Mammary epithelial cell (primary cell): Measurements from ENCODE around the gene INPP5A.

Experiments
- EZH2 ChIP-seq: IDR thresholded peaks from 2 replicates; pipeline ENCODE4 v1.6.1; 2012; ENCODE audit warnings: low read length, inconsistent platforms, borderline replicate concordance
- TF ChIP-seq, protein P1 (sequence below), 2 donors: IDR thresholded peaks in 1 of 2; conservative IDR thresholded peaks in 1 of 2; 2 replicates each; pipeline ENCODE4 v1.5.1; 2011 to 2012; ENCODE audit warnings: inconsistent platforms in 2 of 2, low read length in 2 of 2, mild to moderate bottlenecking in 2 of 2, control low read depth in 1 of 2, low read depth in 1 of 2; ENCODE audit not compliant: insufficient read depth in 1 of 2; ENCODE audit errors: extremely low read depth in 1 of 2

DNA sequence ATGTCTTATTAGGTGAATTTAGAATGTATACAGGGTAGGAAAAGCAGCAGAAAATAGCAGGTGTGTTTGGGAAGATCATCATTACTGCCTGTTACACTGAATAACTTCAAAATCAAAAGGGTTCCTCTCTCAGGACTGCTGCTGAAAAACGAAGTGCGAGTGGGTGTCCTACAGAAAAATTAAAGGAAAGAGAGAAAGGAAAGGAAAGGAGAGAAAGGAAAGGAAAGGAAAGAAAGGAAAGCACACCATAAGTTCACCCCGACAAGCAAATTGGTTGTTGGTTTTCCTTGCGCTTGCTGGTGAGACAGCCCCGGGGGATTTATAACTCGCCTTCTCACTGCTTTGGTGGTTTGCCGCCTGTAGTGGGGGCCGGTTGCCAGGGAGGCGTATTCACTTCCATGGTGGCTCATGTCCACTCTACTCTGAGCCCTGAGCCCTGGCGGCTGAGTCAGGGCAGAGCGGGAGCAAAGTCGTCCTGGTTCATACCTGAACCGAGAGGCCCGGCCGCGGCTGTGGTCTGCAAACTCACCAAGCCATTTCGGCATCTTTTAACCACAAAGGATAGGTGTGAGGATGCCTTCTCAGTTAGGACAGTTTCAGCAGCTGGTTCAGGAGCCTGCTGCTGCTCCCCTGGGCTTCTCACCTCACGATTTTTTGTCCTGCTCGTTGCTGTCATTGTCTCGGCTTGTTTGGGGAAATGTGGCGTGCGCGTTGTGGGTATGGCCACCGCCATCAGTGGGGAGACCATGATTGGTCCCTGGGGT is 26.1 kb downstream of the INPP5A start:
- TF ChIP-seq, protein P1, sequence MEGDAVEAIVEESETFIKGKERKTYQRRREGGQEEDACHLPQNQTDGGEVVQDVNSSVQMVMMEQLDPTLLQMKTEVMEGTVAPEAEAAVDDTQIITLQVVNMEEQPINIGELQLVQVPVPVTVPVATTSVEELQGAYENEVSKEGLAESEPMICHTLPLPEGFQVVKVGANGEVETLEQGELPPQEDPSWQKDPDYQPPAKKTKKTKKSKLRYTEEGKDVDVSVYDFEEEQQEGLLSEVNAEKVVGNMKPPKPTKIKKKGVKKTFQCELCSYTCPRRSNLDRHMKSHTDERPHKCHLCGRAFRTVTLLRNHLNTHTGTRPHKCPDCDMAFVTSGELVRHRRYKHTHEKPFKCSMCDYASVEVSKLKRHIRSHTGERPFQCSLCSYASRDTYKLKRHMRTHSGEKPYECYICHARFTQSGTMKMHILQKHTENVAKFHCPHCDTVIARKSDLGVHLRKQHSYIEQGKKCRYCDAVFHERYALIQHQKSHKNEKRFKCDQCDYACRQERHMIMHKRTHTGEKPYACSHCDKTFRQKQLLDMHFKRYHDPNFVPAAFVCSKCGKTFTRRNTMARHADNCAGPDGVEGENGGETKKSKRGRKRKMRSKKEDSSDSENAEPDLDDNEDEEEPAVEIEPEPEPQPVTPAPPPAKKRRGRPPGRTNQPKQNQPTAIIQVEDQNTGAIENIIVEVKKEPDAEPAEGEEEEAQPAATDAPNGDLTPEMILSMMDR (conservative IDR thresholded peaks at IDR 0.05 in 1 of 2, IDR thresholded peaks at IDR 0.05 in 1 of 2; ENCODE audit: extremely low read depth in 1 of 2, insufficient read depth in 1 of 2, low read depth in 1 of 2, low read length in 2 of 2), result no peak
- TF ChIP-seq EZH2, result no peak
